ENCODE measurements around the gene RELN.
A peak's percentile ranks its signal among the peaks of the same experiment; 100 is the strongest.
"Not testable (repeated sequence)": the region's sequence is repeated elsewhere in the genome, so short reads cannot be mapped to it uniquely, and the experiment has no call there.

Gene RELN

GRCh38 chr7:103541026-103541425 lies 448.4 kb downstream of the RELN start:
- no peak for DNase-seq

- no peak for DNase-seq
Measured at GRCh38 chr7:103540338-103540737, 449.1 kb downstream of the RELN start.

DNA sequence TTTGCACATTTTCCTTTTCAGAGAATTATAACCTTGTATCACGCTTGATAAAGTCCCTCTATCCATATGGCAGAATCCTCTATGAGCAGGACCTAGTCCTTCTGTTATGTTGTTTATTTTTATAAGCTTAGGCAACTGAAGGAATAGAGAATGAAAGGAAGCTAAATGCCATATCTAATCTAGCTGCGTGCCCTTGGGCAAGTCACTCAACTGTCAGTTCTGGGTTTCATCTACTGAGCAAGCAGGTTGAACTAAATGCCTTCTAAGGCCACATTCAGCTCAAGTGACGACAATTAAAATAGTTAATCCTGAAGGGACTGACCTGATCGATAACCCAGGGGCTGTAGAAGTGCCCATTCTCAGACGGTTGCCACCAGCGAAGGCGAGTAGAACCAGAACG lies 449.6 kb downstream of the RELN start:
- DNase-seq: no peak

- no peak for DNase-seq
Measured at GRCh38 chr7:103538964-103539709, 450.3 kb downstream of the RELN start.

GRCh38 chr7:103533761-103534160 lies 455.7 kb downstream of the RELN start:
- no peak for DNase-seq

GRCh38 chr7:103532955-103533354 lies 456.5 kb downstream of the RELN start:
- DNase-seq: no peak

DNA sequence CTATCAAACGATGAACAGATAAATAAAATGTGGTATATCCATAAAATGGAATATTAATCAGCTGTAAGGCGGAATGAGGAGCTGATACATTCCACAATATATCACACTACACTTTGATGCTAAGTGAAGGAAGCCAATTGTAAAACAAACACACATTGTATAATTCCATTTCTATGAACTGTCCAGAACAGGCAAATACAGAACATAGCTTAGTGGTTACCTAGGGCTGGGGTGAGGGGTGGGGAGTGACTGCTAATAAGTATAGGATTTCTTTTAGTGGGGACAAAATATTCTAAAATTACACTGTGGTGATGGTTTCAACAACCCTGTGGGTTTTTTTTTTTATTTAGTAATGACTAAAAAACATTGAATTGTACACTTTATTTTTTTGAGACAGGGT lies 461.3 kb downstream of the RELN start:
- DNase-seq: no peak

GRCh38 chr7:103525937-103526336 lies 463.5 kb downstream of the RELN start:
- no peak for DNase-seq

- no peak for DNase-seq
Measured at GRCh38 chr7:103524042-103524907, 465.2 kb downstream of the RELN start.

DNA sequence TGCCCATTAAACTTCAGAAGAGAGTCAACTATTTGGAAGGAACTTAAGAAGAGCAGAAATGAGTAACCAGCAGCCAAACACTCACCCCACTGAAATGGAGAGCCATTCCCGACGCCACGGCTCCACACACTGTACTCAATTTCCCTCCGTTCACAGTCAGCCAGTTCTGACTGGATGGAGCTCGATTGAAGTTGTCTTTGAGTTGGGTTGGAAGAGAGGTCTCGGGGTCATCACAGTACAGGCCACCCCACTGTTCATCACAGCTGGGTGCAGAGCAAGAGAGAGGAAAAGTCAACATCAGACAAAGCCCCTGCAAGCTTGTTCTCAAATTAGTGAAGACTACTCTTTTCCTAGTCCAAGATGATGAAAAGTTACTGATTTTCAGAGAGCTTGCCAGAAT lies 467.5 kb downstream of the RELN start:
- no peak for DNase-seq

DNA sequence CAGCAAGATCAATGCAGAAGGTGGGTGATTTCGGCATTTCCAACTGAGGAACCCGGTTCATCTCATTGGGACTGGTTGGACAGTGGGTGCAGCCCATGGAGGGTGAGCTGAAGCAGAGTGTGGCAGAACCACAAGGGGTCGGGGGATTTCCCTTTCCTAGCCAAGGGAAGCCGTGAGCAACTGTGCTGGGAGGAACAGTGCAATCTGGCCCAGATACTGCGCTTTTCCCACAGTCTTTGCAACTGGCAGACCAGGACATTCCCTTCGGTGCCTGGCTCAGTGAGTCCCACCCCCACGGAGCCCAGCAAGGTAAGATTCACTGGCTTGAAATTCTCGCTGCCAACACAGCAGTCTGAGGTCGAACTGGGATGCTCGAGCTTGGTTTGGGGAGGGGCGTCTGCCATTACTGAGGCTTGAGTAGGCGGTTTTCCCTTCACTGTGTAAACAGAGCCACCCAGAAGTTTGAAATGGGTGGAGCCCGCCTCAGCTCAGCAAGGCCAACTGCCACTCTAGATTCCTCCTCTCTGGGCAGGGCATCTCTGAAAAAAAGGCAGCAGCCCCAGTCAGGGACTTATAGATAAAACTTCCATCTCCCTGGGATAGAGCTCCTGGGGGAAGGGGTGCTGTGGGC lies 484.8 kb downstream of the RELN start:
- DNase-seq: no peak

GRCh38 chr7:103501206-103501605 lies 488.3 kb downstream of the RELN start:
- DNase-seq: no peak

DNA sequence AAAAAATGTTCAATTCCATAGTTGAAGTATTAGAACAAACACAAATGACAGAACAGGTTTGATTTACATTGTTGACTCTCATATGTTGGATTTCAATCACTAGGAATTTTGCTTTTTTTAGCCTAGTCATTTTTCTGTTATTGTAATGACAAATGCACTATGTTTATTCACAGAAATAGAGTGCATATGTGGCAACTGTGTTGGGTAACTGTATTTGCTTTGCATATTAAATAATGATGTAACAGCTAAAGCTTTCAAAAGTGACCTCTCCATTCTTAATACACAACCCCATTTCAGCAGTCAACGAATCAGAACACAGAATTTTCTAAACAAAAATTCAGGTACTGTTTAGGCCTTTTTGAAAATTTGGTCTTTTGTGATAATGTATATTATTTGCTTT lies 489.5 kb downstream of the RELN start:
- no peak for DNase-seq

DNA sequence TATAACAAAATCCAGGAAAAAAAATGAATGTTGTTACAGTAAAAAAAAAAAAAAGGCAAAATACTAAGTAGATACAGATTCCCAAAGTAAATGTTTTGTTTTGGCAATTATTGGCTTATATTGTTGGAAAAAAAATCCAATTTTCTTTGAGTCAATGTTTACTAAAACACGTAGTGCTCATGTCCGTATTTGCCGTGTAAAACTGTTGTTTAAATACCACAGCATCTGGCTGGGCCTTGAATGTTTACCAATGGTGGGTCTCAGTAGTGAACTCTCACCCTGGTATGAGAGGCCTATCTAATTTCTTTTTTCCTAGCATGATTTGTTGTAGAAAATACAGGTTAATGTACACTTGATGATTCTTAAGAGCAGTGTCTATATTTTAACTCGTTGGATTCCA lies 502.0 kb downstream of the RELN start:
- no peak for DNase-seq

DNA sequence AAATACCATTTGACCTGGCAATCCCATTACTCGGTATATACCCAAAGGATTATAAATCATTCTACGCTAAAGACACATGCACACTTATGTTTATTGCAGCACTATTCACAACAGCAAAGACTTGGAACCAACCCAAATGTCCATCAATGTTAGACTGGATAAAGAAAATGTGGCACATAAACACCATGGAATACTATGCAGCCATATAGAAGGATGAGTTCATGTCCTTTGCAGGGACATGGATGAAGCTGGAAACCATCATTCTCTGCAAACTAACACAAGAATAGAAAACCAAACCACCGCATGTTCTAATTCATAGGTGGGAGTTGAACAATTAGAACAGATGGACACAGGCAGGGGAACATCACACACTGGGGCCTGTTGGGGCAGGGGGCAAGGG lies 502.6 kb downstream of the RELN start:
- not testable (repeated sequence) for DNase-seq

- DNase-seq: no peak
Measured at GRCh38 chr7:103480771-103481170, 508.7 kb downstream of the RELN start.

DNA sequence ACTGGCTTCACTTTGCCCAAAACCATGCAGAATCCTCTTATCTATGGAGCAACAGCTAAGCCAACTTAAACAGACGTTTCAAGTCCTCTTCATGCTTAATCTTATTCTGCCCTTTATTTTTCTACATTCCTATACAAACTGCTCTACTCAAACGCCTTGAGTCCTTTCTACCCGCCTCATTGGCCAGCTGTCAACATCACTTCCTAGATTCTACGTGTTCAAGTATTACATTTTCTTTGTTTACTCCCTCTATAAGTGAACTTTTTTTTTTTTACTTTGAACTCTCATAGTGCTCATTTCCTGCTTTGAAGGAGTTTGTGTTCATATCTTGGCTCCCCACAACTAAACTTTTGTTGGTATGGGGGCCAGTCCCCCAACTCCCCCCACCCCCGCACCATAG lies 514.5 kb downstream of the RELN start:
- DNase-seq: no peak

DNA sequence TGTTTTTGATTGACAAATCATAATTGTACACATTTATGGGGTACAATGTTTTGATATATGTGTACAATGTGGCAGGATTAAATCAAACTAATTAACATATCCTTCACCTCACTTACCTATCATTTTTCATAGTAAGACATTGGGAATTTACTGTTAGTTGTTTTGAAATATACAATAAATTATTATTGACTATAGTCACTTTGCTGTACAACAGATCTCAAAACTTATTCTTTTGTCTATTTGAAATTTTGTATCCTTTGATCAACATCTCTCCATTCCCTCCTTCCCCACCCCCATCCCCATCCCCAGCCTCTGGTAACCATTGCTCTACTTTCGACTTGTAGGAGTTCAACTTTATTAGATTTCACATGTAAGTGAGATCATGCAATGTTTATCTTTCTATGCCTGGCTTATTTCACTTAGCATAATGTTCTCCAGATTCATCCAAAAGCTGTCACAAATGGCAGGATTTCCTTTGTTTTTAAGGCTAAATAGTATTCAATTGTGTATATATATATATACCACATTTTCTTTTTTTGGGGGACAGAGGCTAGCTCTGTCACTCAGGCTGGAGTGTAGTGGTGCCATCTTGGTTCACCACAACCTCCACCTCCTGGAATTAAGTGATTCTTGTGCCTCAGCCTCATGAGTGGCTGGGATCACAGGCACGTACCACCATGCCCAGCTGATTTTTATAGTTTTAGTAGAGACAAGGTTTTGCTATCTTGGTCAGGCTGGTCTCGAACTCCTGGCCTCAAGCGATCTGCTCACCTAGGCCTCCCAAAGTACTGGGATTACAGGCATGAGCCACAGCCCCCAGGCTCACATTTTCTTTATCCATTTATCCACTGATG lies 520.1 kb downstream of the RELN start:
- no peak for DNase-seq

DNA sequence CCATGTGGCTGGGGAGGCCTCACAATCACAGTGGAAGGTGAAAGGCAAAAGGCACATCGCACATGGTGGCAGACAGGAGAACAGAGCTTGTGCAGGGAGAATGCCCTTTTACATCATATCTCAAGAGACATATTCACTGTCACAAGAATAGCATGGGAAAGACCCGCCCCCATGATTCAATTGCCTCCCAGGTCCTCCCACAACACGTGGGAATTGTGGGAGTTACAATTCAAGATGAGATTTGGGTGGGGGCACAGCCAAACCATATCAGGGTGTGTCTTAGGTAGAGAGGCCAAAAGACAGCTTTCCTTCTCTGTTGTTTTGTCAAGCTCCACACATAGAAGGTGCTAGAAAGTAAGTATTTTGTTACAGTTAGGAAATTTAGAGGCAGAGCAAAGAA lies 522.6 kb downstream of the RELN start:
- DNase-seq: no peak

DNA sequence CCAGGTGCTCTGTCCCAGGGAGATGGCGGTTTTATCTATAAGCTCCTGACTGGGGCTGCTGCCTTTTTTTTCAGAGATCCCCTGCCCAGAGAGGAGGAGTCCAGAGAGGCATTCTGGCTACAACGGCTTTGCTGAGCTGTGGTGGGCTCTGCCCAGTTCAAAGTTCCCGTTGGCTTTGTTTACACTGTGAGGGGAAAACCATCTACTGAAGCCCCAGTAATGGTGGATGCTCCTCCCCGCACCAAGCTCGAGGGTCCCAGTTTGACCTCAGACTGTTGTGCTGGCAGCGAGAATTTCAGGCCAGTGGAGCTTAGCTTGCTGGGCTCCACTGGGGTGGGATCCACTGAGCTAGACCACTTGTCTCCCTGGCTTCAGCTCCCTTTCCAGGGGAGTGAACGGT lies 527.1 kb downstream of the RELN start:
- no peak for DNase-seq

DNA sequence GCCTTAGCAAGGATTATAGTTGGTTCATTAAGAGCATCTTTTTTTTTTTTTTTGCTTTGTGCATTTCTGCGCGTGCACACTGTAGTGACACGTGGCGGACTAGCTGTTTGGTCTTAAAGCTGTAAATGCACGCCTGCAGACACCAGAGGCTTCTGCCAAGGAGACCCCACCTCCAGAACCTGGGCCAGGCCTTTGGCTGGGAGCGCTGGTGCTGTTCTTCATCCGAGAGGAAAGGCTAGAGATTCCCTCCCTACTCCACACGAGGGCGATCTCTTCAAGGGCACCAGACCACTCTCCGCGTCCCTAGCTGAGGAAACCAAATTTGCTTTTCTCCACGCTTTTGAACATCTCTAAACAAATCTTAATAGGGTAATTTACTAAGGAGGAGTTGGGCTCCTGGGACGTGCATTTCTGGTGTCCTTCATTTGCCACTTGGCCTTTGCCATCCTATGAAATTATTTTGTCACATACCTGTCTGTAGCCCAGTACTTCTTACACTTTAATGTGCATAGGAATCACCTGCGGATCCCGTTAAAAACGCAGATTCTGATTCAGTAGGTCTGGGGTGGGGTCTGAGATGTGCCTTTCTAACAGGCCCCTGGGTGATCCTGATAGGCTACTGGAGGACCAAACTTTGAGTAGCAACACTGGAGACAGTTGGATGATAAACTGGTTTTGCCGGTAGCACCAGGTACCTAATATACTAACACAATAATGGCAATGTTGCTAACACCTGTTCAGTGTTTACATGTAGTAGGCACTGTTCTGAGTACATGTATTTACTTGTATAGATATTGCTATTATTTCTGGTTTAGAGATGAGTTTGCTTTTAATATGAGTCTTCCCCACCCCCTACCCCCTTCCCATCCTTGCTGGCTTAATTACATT lies 542.1 kb downstream of the RELN start:
- DNase-seq: peak; percentile 40

DNA sequence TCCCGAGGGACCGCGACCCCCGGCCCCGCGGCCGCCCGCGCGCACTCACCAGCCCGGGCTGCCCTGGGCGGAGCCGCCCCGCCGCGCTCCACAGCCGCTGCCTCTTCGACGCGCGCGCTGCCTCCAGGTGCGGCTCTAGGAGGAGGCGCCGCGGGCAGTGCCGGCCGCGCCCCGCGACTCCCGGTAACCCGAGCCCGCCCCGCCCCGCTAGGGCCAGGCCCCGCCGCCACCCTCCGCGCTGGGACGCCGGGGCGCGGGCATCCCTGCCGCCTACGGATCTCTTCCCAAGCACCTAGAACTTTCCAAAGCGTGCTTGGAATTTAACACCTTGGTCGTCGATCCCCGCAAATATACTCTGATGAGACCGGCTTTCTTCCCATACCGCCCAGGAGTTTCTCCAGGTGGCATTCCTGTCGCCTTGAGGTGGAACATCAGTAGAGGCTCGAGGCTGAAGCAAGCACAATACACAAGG lies 543.4 kb downstream of the RELN start, which contains the start of gene SLC26A5:
Gene SLC26A5 (minus strand): TSS at position 159 of the 472 bp plus-strand sequence. CDS start 24,693 bp downstream, outside the sequence.
- no peak for DNase-seq

All from NCI-H1048 (cell line).